NCI-H1048 (cell line): ENCODE data around the gene C1orf174.
"Not testable (repeated sequence)": the region's sequence is repeated elsewhere in the genome, so short reads cannot be mapped to it uniquely, and the experiment has no call there.

Experiments
- DNase-seq: peaks from one replicate; lab custom pipeline; 2025; lab: John Stamatoyannopoulos, UW

Gene C1orf174

GRCh38 chr1:3925762-3926161 lies 25.7 kb upstream of the C1orf174 start:
- DNase-seq: no peak

DNA sequence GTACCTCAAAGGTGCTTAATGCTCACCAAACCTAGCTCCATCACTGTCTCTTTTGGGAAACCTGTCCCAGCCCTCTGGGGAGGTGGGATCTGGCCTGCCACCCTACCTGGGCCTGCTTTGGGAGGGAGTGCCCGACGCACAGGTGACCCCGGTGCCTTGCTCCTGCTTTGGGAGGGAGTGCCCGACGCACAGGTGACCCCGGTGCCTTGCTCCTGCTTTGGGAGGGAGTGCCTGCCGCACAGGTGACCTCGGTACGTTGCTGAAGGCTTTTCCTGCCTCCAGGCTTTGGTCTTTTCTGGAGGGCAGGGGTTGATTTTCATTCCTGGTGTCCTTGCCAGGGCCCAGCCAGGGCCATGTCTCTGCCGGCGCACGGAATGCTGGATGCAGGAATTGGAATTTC lies 25.2 kb upstream of the C1orf174 start:
- DNase-seq: no peak

DNA sequence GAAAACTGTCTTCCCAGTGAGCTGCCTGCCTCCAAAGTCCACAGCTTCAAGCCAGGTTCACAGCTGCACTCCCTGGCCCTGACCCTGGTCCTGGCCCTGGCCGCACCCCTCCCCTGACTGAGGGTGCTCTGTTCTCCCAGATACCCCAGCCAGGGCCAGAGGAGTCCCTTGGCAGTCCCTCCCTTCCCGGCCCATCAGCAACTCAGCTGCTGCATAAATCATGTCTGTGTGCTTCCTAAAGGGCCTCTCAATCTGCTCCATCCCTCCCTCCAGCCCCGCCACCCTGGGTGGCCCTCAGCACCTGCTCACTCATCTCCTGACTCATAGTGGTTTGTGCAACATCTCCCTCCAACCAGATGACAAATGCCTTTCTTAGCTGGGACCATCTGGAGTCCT lies 24.8 kb upstream of the C1orf174 start:
- no peak for DNase-seq

DNA sequence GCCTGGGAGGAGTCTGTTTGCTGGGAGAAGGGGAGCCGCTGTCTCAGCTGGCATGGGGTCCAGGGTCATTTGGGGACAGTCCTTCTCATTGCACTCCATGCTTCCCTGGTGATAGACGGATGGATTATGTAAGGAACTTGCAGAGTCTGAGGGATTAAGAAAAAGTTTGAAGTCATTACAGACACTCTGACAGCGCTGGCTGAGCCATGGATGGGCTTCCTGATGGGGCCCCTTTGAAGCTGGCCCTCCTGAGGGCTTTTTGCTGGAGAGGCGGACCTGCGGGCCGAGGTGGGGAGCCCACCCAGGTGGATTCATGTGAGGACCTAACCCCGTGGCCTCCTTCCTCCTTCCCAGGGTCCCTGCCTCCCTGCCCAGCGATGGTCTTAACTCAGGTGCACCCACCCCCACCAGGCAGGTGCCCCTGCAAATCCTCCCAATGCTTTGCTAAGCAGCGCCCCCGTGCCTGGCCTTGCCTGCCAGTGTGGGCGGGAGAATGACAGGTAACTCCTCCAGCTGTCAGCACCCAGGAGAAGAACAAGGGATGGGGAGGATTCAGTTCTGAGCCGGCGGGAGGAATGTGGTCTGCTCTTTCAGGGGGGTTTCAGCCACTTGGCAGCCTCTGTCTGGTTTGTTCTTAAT lies 24.2 kb upstream of the C1orf174 start:
- no peak for DNase-seq

- no peak for DNase-seq
Observed at GRCh38 chr1:3923378-3924185, 23.5 kb upstream of the C1orf174 start.

DNA sequence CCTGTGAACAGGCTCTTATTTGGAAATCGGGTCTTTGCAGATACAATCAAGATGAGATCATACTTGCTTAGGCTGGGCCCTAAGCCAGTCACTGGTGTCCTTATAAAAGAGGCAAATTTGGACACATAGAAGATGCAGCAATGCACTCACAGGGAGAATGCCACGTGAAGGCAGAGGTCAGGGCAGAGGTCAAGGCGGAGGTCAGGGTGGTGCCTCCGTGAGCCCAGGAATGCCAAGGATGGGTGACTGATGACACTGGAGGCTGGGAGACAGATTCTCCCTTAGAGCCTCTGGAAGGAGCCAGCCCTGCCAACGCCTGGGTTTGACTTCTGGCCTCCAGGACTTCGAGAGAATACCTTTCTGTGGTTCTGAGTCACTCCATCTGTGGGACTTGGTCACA lies 22.8 kb upstream of the C1orf174 start:
- DNase-seq: no peak

DNA sequence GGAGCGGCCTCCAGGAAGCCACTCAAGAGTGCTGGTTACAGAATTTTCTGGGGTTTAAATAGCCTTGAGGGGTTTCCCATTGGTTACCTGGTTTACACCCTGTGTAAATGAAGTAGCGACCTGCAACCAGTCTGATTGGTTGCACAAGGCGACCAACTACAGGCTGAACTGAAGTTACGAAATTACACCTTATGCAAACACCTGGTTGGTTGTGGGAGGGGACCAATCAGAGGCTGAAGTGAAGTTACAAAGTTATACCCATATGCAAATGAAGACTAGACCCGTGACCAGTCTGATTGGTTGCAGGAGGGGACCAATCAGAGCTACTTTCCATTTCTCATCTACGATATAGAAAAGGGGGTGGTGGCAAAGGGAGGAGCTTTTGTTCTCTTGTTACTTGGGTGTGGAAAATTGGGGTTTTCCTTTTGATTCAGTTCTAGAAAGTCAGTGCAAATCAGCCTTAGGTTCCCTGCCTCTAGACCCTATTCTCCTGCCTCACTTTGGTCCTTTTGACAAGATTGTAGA lies 22.2 kb upstream of the C1orf174 start:
- DNase-seq: peak; percentile 36

DNA sequence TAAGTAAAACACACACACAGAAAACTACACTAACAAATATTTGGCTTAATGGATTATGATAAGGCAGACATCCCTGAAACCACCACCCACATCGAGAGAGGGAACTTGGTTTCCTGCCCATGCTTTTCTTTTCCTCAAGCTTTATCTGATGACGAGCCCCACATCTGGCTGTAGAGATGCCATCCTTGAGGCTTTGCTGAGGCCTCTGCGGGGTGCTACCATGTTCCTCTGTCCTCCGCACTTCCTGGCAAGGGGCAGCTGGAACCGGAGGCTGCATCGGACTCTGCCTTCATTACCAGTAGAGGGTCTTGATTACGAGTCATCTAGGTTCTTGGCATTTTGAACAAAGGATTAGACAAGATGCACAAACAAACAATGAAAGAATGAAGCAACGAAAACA lies 21.7 kb upstream of the C1orf174 start:
- DNase-seq: no peak

DNA sequence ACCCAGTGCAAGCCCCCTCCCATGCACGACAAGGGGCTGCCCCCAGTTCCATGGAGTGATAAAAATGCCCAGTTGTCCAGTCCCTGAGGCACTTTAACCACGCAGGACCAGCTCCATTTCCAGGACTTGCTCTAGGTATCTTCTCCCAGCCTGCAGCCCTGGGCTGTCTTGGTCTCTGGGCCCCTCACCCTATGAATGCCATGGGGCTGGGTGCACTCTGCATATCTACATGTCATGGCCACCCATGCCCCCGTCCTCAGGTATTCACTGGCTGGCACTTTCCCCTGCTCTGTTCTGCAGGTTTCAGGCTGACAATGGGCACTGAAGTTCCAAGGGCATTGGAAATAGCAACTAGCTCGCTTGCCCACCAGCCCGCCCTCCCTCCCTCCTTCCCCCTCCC lies 19.6 kb upstream of the C1orf174 start:
- no peak for DNase-seq

DNA sequence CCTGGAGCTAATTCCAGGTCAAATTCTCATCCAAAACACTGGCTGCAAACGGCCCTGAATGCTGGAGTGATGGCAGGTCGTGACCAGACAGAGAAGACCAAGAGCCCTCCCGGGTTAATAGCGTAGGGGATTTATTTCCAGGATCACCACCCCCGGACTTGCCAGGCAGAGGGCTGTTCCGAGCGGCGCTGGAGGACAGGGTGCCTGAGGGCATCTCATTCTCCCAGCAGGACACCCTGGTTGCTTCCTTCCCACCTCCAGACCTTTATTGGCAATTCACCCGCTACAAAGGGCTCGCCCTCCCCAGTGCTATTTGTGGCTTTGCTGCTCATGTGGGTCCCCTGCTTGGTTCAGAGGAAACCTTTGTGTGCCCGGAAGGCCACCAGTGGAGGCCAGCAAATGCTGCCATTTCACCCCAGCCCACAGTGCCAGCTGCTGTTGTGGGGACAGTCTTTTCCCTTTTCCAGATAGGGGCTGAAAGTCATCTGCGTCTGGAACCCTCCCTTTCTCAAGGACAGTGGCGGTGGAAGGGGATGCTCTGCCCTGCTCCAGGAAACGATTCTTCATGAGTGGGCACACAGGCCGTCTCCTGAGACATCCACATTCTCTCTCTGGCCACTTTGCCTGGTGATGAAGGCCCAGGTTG lies 19.0 kb upstream of the C1orf174 start:
- DNase-seq: no peak

DNA sequence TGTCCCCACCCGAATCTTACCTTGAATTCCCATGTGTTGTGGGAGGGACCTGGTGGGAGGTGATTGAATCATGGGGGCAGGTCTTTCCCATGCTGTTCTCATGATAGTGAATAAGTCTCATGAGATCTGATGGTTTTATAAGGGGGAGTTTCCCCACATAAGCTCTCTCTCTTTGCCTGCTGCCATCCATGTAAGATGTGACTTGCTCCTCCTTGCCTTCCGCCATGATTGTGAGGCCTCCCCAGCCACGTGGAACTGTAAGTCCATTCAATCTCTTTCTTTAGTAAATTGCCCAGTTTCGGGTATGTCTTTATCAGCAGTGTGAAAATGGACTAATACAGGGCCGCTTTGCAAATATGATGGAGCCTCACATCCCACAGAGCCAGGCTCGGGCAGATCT lies 18.3 kb upstream of the C1orf174 start:
- DNase-seq: not testable (repeated sequence)

GRCh38 chr1:3917761-3918160 lies 17.7 kb upstream of the C1orf174 start:
- no peak for DNase-seq

- DNase-seq: no peak
Observed at GRCh38 chr1:3915551-3916121, 15.6 kb upstream of the C1orf174 start.

DNA sequence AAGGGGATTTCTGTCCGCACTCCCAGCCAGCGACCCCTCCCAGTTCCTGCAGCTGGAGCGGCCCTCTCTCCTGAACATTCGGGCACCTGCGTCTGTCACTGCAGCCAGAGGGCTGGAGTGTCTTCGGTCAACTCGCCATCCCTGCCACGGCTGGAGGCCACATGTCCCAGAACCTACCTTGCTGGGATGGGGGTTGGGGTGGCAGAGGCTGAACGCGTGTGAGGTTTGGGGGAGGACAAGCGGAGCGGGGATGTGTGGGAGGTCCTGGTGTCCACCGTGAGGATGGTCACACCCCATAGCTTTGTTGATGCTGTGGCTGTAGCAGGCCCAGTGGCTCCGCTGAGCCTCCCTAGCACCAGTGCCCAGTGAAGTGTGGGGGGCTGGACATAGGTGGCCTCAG lies 14.8 kb upstream of the C1orf174 start:
- no peak for DNase-seq

GRCh38 chr1:3914331-3914851 lies 14.3 kb upstream of the C1orf174 start:
- no peak for DNase-seq

GRCh38 chr1:3912809-3913685 lies 13.0 kb upstream of the C1orf174 start:
- DNase-seq: no peak

DNA sequence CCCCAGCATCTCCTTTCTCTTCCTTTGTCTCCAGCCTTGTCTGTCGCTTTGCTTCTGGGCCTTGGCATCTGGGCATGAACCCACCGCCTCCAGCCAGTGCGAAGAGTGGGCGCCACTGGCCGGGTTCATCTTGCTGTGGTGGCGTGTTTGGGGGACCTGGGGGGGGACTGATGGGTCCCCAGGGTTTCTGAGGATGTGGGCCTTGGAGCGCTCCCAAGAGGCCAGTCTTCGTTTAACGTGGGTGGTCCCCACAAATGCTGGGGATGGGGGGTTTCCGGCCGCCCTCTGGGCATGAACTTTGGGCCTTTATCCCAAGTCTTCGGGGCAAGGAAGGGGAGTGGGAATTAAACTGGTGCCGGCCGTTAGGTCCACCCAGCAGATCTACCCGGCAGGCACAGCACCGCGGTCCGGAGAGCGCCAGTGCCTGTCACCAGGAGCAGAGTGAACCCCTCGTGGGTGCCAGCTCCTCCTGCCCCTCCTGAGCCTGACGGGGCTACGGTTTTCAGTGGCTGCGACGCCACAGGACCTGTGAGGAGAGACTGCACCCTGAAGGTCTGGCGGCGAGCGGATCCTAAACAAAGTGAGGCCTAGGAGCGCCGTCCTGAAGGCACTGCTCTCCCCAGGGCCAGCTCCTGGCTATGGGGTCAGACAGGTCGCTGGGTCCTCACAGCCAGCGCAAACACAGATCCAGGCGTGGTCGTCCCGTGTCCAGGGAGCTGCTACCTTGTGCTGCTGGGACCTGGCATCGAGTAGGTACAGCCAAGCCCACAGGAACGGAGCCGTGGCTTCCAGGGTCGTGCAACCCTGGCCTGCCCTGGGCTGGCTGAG lies 12.1 kb upstream of the C1orf174 start:
- no peak for DNase-seq

- DNase-seq: peak; percentile 20
Observed at GRCh38 chr1:3910857-3911845, 11.1 kb upstream of the C1orf174 start.

- no peak for DNase-seq
Observed at GRCh38 chr1:3910049-3910731, 10.1 kb upstream of the C1orf174 start.
